H9 (cell line): Measurements from ENCODE around the gene COMMD9. TPM values are rescaled to one million over a fixed set of nuclear protein-coding genes. Genes with fewer than 3 reads are reported as not detected.
A peak's percentile ranks its signal among the peaks of the same experiment; 100 is the strongest.
"Not testable (repeated sequence)": the region's sequence is repeated elsewhere in the genome, so short reads cannot be mapped to it uniquely, and the experiment has no call there.

ENCODE experiments used
- DNase-seq: peaks from one replicate; pipeline ENCODE4 v3.0.0-alpha.2; 2017
- H2AFZ ChIP-seq: one replicate; pipeline ENCODE4 v1.6.1; 2013; ENCODE audit warnings: mild to moderate bottlenecking, low read length, control low read depth, moderate library complexity
- H2AK5ac ChIP-seq: 2 replicates; pipeline ENCODE4 v1.6.1; 2013; ENCODE audit warnings: low read length, control low read depth, mixed read lengths; ENCODE audit not compliant: insufficient read length
- H2BK120ac ChIP-seq: one replicate; pipeline ENCODE4 v1.6.1; 2013; ENCODE audit warnings: low read depth, mild to moderate bottlenecking, low read length, control low read depth, inconsistent platforms; ENCODE audit not compliant: poor library complexity, severe bottlenecking
- H2BK12ac ChIP-seq: 2 replicates; pipeline ENCODE4 v1.6.1; 2013; ENCODE audit warnings: low read length, control low read depth, mixed read lengths, low read depth; ENCODE audit not compliant: insufficient read length
- H2BK15ac ChIP-seq: 2 replicates; pipeline ENCODE4 v1.6.1; 2013; ENCODE audit warnings: low read depth, low read length, control low read depth
- H2BK20ac ChIP-seq: one replicate; pipeline ENCODE4 v1.6.1; 2013; ENCODE audit warnings: low read depth, mild to moderate bottlenecking, low read length, control low read depth, inconsistent platforms; ENCODE audit not compliant: poor library complexity, severe bottlenecking
- H2BK5ac ChIP-seq: 2 replicates; pipeline ENCODE4 v1.6.1; 2013; ENCODE audit warnings: low read length, control low read depth, mixed read lengths; ENCODE audit not compliant: insufficient read length
- H3K14ac ChIP-seq: 2 replicates; pipeline ENCODE4 v1.6.1; 2013; ENCODE audit warnings: low read length, control low read depth; ENCODE audit not compliant: insufficient read depth
- H3K18ac ChIP-seq: 2 replicates; pipeline ENCODE4 v1.6.1; 2013; ENCODE audit warnings: low read depth, mild to moderate bottlenecking, mixed read lengths, low read length, control low read depth; ENCODE audit not compliant: insufficient read length
- H3K23ac ChIP-seq: 2 replicates; pipeline ENCODE4 v1.6.1; 2013; ENCODE audit warnings: low read length, control low read depth, mixed read lengths, low read depth; ENCODE audit not compliant: insufficient read length
- H3K23me2 ChIP-seq: 2 replicates; pipeline ENCODE4 v1.6.1; 2013; ENCODE audit warnings: low read depth, mild to moderate bottlenecking, mixed read lengths, low read length, control low read depth; ENCODE audit not compliant: insufficient read length, poor library complexity, severe bottlenecking
- H3K27ac ChIP-seq: 2 replicates; pipeline ENCODE4 v1.5.1; 2013; ENCODE audit warnings: low read length, control low read depth, mixed read lengths, low read depth; ENCODE audit not compliant: insufficient read length
- H3K27me3 ChIP-seq: 2 replicates; pipeline ENCODE4 v1.6.1; 2013; ENCODE audit warnings: low read length, control low read depth, inconsistent platforms; ENCODE audit not compliant: insufficient read depth
- H3K4ac ChIP-seq: 2 replicates; pipeline ENCODE4 v1.6.1; 2013; ENCODE audit warnings: low read depth, mild to moderate bottlenecking, control low read depth, inconsistent platforms, low read length, moderate library complexity
- H3K4me1 ChIP-seq: 2 replicates; pipeline ENCODE4 v1.6.1; 2013; ENCODE audit warnings: low read length, control low read depth, inconsistent platforms; ENCODE audit not compliant: insufficient read depth
- H3K4me2 ChIP-seq: 2 replicates; pipeline ENCODE4 v1.6.1; 2013; ENCODE audit warnings: low read length, control low read depth, mixed read lengths; ENCODE audit not compliant: insufficient read length, insufficient read depth
- H3K56ac ChIP-seq: 2 replicates; pipeline ENCODE4 v1.6.1; 2013; ENCODE audit warnings: low read depth, mild to moderate bottlenecking, mixed read lengths, low read length, control low read depth; ENCODE audit not compliant: insufficient read length
- H3K79me1 ChIP-seq: 2 replicates; pipeline ENCODE4 v1.6.1; 2013; ENCODE audit warnings: low read depth, mild to moderate bottlenecking, moderate library complexity, low read length, control low read depth, inconsistent platforms; ENCODE audit not compliant: insufficient read depth, poor library complexity, severe bottlenecking
- H3K79me2 ChIP-seq: 2 replicates; pipeline ENCODE4 v1.6.1; 2013; ENCODE audit warnings: low read length, control low read depth, inconsistent platforms; ENCODE audit not compliant: insufficient read depth
- H3K9ac ChIP-seq: 2 replicates; pipeline ENCODE4 v1.6.1; 2013; ENCODE audit warnings: low read length, control low read depth, mixed read lengths; ENCODE audit not compliant: insufficient read length; ENCODE audit errors: extremely low read depth
- H3K9me3 ChIP-seq: one replicate; pipeline ENCODE4 v1.6.1; 2013; ENCODE audit warnings: low read depth, low read length, inconsistent platforms; ENCODE audit not compliant: control insufficient read depth
- H3T11ph ChIP-seq: one replicate; pipeline ENCODE4 v1.6.1; 2013; ENCODE audit warnings: mild to moderate bottlenecking, low read length, control low read depth, inconsistent platforms
- H4K20me1 ChIP-seq: one replicate; pipeline ENCODE4 v1.6.1; 2013; ENCODE audit not compliant: control insufficient read depth, insufficient read length, insufficient read depth
- H4K5ac ChIP-seq: 2 replicates; pipeline ENCODE4 v1.6.1; 2013; ENCODE audit warnings: low read depth, mild to moderate bottlenecking, mixed read lengths, low read length, control low read depth; ENCODE audit not compliant: insufficient read length
- H4K8ac ChIP-seq: replicated peaks from 2 replicates; pipeline ENCODE4 v1.6.1; 2013; ENCODE audit warnings: low read length, control low read depth, mixed read lengths, low read depth; ENCODE audit not compliant: insufficient read length
- H4K91ac ChIP-seq: 2 replicates; pipeline ENCODE4 v1.6.1; 2013; ENCODE audit warnings: low read depth, mild to moderate bottlenecking, moderate library complexity, mixed read lengths, low read length, control low read depth; ENCODE audit not compliant: insufficient read length
- H3K27ac Mint-ChIP-seq, 3 experiments: 2 replicates in 2 of 3; 3 replicates in 1 of 3; pipeline ENCODE4 v1.8.0; 2020 to 2021; ENCODE audit warnings: mixed read lengths in 3 of 3, mild to moderate bottlenecking in 1 of 3, moderate library complexity in 1 of 3
- H3K27me3 Mint-ChIP-seq: 2 replicates; pipeline ENCODE4 v1.8.0; 2021; ENCODE audit warnings: low read depth, mild to moderate bottlenecking, moderate library complexity, mixed read lengths
- H3K36me3 Mint-ChIP-seq, 3 experiments: 2 replicates in 2 of 3; 3 replicates in 1 of 3; pipeline ENCODE4 v1.8.0; 2020 to 2021; ENCODE audit warnings: low read depth in 3 of 3, mixed read lengths in 3 of 3; ENCODE audit not compliant: insufficient read depth in 1 of 3
- H3K4me1 Mint-ChIP-seq, 2 experiments: 2 replicates each; pipeline ENCODE4 v1.8.0; 2020; ENCODE audit warnings: mixed read lengths in 2 of 2
- H3K4me3 Mint-ChIP-seq, 2 experiments: 2 replicates in 1 of 2; 3 replicates in 1 of 2; pipeline ENCODE4 v1.8.0; 2020 to 2021; ENCODE audit warnings: mild to moderate bottlenecking in 2 of 2, mixed read lengths in 2 of 2, moderate library complexity in 1 of 2
- H3K9me3 Mint-ChIP-seq, 2 experiments: 2 replicates in 1 of 2; 3 replicates in 1 of 2; pipeline ENCODE4 v1.8.0; 2020; ENCODE audit warnings: mild to moderate bottlenecking in 2 of 2, mixed read lengths in 2 of 2, moderate library complexity in 1 of 2
- WGBS: extraction: QIAGEN DNeasy Blood & Tissue Kit; methylation state at CpG from one replicate; pipeline ENCODE4 v1.1.7; 2013; ENCODE audit warnings: missing lambda C conversion rate, low lambda C conversion rate, mixed read lengths; ENCODE audit not compliant: insufficient read length; ENCODE audit errors: extremely low coverage; 5-methylcytosine and 5-hydroxymethylcytosine counted together
- total RNA-seq: library from RNA; stranded (reverse); gene quantifications from 2 replicates; pipeline ENCODE4 v1.2.1, GENCODE V29; 2021
- TF ChIP-seq, protein P1 (sequence below): fragments of 200-600 bp; sonication (generic); conservative IDR thresholded peaks from 3 replicates; pipeline ENCODE4 v1.8.0; 2021; ENCODE audit warnings: antibody characterized with exemption, mild to moderate bottlenecking

Gene COMMD9
- total RNA-seq, 1 experiment from 2014 or later = 47.0 TPM

DNA sequence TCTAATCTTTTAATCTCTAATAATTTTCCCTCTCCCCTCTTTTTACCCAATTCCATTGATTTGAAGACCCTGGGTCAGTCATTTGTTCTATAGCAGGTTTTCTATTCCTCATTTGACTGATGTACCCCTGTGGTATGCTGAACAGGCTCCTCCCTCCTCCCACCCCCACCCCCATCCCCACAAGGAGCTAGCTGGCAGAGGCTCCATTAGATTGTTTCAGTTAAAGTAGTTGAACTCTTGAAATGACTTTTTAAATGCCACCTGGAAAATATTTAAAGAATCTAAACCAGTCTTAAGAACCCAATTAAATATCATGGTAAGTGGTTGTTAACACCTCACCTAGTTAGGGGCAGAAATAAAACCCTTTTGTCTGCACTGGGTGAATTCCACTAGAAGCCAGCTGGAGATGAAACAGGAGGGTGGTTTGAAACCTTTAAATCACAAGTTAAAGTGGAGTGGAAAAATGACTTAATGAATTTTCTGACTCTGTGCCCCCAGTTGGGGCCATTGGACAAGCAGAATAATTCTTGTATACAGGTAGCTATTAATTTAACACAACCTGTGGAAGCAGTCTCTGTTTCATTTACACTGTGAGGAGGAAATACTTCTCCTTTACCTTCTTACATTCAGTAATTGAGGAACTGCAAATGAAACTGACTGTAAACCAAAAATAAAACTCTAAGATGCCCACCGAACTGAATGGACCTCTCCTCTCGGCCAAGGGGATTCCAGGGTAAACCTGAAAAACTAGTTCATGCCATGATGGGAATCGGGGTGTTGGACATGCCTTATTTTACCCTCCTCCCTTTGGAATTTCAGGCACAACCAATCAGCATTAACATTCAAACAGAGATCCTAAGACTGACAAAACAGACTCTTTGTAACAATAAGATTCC lies 37.5 kb upstream of the COMMD9 start:
- no peak overlapping the region for H2BK15ac ChIP-seq
- H4K8ac ChIP-seq = no peak overlapping the region
- H4K5ac ChIP-seq = no peak overlapping the region
- H3K9me3 ChIP-seq = no peaks in the 10 kb centered on the region
- H3K79me1 ChIP-seq = no peaks in the 10 kb centered on the region
- no peak overlapping the region for H3K9ac ChIP-seq
- H2BK120ac ChIP-seq = no peak overlapping the region
- H3K23ac ChIP-seq = no peak overlapping the region
- TF ChIP-seq, protein P1, sequence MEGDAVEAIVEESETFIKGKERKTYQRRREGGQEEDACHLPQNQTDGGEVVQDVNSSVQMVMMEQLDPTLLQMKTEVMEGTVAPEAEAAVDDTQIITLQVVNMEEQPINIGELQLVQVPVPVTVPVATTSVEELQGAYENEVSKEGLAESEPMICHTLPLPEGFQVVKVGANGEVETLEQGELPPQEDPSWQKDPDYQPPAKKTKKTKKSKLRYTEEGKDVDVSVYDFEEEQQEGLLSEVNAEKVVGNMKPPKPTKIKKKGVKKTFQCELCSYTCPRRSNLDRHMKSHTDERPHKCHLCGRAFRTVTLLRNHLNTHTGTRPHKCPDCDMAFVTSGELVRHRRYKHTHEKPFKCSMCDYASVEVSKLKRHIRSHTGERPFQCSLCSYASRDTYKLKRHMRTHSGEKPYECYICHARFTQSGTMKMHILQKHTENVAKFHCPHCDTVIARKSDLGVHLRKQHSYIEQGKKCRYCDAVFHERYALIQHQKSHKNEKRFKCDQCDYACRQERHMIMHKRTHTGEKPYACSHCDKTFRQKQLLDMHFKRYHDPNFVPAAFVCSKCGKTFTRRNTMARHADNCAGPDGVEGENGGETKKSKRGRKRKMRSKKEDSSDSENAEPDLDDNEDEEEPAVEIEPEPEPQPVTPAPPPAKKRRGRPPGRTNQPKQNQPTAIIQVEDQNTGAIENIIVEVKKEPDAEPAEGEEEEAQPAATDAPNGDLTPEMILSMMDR = no peak
- peak overlapping the region; percentile 15 to 91 (median 42); a peak in 3 of 7 replicates for H3K27ac Mint-ChIP-seq
- no peak overlapping the region for H2AFZ ChIP-seq
- no peak overlapping the region for H3K56ac ChIP-seq
- H3K4me1 ChIP-seq = peaks cover 3% of the 10 kb centered on the region; the same call in 1 of the 2 replicates
- 0 out of 5 replicates have a peak overlapping the region, but pooled peaks of 1 of the 2 experiments have one; percentile 2 for H3K4me3 Mint-ChIP-seq
- no peak for DNase-seq
- H3T11ph ChIP-seq = no peak overlapping the region
- H3K14ac ChIP-seq = peak overlapping the region; percentile 71; the same call in 1 of the 2 replicates
- H3K4ac ChIP-seq = no peak overlapping the region; the same call in 1 of the 2 replicates
- no peak overlapping the region for H2BK20ac ChIP-seq
- no peak overlapping the region for H4K91ac ChIP-seq
- no peak overlapping the region for H2AK5ac ChIP-seq
- H3K4me1 Mint-ChIP-seq = peaks cover 26 to 27% of the 10 kb centered on the region in 2 experiments
- H3K18ac ChIP-seq = peak overlapping the region; percentile 48
- no peaks in the 10 kb centered on the region for H4K20me1 ChIP-seq
- H2BK12ac ChIP-seq = no peak overlapping the region
- WGBS = no CpG with 5 or more reads among the region's 3 CpGs
- H3K9me3 Mint-ChIP-seq = no peaks in the 10 kb centered on the region
- no peaks in the 10 kb centered on the region for H3K79me2 ChIP-seq
- peaks cover 0 to 7% (median 0%) of the 10 kb centered on the region in 3 experiments; a peak in 2 of 7 replicates for H3K36me3 Mint-ChIP-seq
- no peaks in the 10 kb centered on the region for H3K27me3 Mint-ChIP-seq
- H3K27me3 ChIP-seq = no peaks in the 10 kb centered on the region
- H2BK5ac ChIP-seq = no peak overlapping the region
- H3K23me2 ChIP-seq = no peaks in the 10 kb centered on the region
- H3K4me2 ChIP-seq = no peak overlapping the region
- H3K27ac ChIP-seq = peak overlapping the region; percentile 26

DNA sequence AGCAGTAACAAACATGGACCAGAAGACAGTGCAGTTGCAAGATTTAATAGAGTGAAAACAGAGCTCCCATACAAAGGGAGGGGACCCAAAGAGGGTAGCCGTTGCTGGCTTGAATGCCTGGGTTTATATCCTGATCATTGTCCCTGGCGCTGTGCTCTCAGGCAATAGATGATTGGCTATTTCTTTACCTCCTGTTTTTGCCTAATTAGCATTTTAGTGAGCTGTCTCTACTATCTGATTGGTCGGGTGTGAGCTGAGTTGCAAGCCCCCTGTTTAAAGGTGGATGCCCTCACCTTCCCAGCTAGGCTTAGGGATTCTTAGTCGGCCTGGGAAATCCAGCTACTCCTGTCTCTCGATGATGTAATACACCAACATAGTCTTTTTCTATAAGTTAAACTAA lies 36.2 kb upstream of the COMMD9 start:
- H3K4me3 Mint-ChIP-seq, H4K5ac ChIP-seq, H3K27me3 Mint-ChIP-seq, H2BK20ac ChIP-seq, H4K20me1 ChIP-seq, H2BK5ac ChIP-seq, DNase-seq, H3K4me2 ChIP-seq, H3K23ac ChIP-seq, H3K36me3 Mint-ChIP-seq, H3K9me3 Mint-ChIP-seq, H3K14ac ChIP-seq, H3K9ac ChIP-seq, H2AFZ ChIP-seq, H3K23me2 ChIP-seq, H2BK12ac ChIP-seq, H3T11ph ChIP-seq, H3K9me3 ChIP-seq, H3K79me1 ChIP-seq, H3K18ac ChIP-seq, H2BK120ac ChIP-seq, H4K91ac ChIP-seq, H3K27ac ChIP-seq, H3K4ac ChIP-seq, H3K56ac ChIP-seq, H3K27me3 ChIP-seq, H3K79me2 ChIP-seq, H3K4me1 ChIP-seq, H2BK15ac ChIP-seq, H4K8ac ChIP-seq, H2AK5ac ChIP-seq: not testable (repeated sequence)
- WGBS = no CpG with 5 or more reads among the region's 5 CpGs
- Mint-ChIP-seq H3K27ac (peak overlapping the region in 1 of 3 experiments; percentile 15; a peak in 2 of 7 replicates), H3K4me1 (peaks cover 26 to 27% of the 10 kb centered on the region in 2 experiments)
